ENCODE measurements around the gene SUMO2.

- TF ChIP-seq ISL1 (CRISPR knock-in tag; IDR thresholded peaks at IDR 0.05) (no peak), CSDC2 (CRISPR knock-in tag; IDR thresholded peaks at IDR 0.05) (no peak), RARB (CRISPR knock-in tag; IDR thresholded peaks at IDR 0.05) (no peak), OSR1 (CRISPR knock-in tag; IDR thresholded peaks at IDR 0.05) (no peak), SNAI2 (CRISPR knock-in tag; IDR thresholded peaks at IDR 0.05) (no peak), PATZ1 (CRISPR knock-in tag; IDR thresholded peaks at IDR 0.05; ENCODE audit: borderline replicate concordance) (no peak), POU6F1 (CRISPR knock-in tag; IDR thresholded peaks at IDR 0.05; ENCODE audit: borderline replicate concordance, low read depth) (no peak), ZFP30 (CRISPR knock-in tag; IDR thresholded peaks at IDR 0.05) (no peak), CREB5 (CRISPR knock-in tag; IDR thresholded peaks at IDR 0.05; ENCODE audit: low read depth) (no peak), ESRRG (CRISPR knock-in tag; IDR thresholded peaks at IDR 0.05) (no peak), TSHZ2 (CRISPR knock-in tag; IDR thresholded peaks at IDR 0.05) (no peak), ZC3H10 (CRISPR knock-in tag; IDR thresholded peaks at IDR 0.05) (no peak), ZNF8 (CRISPR knock-in tag; IDR thresholded peaks at IDR 0.05) (no peak)
Observed at GRCh38 chr17:75181608-75182318, 996 bp downstream of the SUMO2 start.

All from SK-N-SH treated with all-trans-retinoic acid at 6 μM for 48 hours (cell line).